Astrocyte (in vitro differentiated cells and primary cell): Measurements from ENCODE around the gene FAM180A.

Experiments
- EZH2 ChIP-seq: IDR thresholded peaks from 2 replicates; pipeline ENCODE4 v1.6.1; 2012; ENCODE audit warnings: mild to moderate bottlenecking, low read length, inconsistent platforms; ENCODE audit not compliant: insufficient read depth
- TF ChIP-seq, protein P1 (sequence below): IDR thresholded peaks from 2 replicates; pipeline ENCODE4 v1.5.1; 2011; ENCODE audit warnings: low read depth, mild to moderate bottlenecking, inconsistent platforms, low read length, moderate library complexity; ENCODE audit not compliant: insufficient read depth

DNA sequence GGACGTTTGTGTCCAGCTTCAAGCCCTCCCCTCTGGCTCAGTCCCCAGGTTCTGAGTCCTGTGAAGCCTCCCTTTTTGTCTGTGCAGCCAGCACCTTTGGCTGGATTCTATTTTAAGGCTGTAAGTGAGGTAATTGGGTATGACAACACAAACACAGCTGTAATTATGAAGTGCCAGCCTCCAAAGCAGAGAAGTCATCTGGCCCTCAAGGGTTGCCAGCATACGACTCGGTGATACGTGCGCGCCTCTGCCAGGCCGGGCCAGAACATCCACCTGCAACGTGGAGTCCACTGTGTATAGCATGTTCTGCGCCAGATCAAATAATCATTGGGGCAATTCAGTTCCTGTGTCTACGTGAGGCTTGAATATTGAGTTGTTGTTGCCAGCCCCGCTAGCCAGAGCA lies 6.7 kb upstream of the FAM180A start:
- TF ChIP-seq, protein P1, sequence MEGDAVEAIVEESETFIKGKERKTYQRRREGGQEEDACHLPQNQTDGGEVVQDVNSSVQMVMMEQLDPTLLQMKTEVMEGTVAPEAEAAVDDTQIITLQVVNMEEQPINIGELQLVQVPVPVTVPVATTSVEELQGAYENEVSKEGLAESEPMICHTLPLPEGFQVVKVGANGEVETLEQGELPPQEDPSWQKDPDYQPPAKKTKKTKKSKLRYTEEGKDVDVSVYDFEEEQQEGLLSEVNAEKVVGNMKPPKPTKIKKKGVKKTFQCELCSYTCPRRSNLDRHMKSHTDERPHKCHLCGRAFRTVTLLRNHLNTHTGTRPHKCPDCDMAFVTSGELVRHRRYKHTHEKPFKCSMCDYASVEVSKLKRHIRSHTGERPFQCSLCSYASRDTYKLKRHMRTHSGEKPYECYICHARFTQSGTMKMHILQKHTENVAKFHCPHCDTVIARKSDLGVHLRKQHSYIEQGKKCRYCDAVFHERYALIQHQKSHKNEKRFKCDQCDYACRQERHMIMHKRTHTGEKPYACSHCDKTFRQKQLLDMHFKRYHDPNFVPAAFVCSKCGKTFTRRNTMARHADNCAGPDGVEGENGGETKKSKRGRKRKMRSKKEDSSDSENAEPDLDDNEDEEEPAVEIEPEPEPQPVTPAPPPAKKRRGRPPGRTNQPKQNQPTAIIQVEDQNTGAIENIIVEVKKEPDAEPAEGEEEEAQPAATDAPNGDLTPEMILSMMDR, result no peak
- TF ChIP-seq EZH2, result no peak
